LoVo (cell line): ENCODE measurements around the gene RBBP4.
A peak's percentile ranks its signal among the peaks of the same experiment; 100 is the strongest.
"Not testable (repeated sequence)": the region's sequence is repeated elsewhere in the genome, so short reads cannot be mapped to it uniquely, and the experiment has no call there.

ENCODE experiments used
- DNase-seq: peaks from one replicate; pipeline ENCODE4 v3.0.0-alpha.2; 2016; ENCODE audit warnings: low spot score

The RBBP4 gene

DNA sequence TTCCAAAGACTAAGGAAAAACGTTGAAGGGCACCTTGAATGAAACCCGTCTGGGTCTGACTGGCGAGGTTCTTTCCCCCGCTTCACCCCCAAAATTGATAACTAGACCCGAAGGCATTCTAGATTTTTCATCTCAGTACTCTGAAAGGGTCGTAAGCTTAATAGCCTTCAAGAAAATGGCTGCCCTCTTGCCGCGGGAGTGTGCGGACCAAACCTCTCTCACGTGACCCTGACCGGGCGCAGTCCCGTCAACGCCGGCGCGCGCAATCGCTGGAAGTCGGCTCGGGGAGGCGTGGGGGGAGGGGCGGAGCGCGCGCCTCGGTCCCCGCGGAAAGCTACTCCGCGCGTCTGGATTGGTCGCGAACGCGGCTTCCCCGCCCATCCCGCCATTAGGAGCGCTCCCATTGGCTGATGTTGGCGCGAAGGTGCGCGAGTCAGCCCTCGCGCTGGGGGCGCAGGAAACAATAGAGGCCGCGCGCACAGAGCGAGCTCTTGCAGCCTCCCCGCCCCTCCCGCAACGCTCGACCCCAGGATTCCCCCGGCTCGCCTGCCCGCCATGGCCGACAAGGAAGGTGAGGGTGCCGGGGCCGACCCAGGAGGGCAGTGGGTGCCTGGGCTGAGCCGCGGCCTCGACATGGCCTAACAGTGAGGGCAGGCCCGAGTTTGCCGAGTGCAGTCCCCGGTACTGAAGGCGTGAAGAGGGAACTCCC, at the start of gene RBBP4:
TSS of gene RBBP4 (plus strand) at position 457 of the 709 bp plus-strand sequence. CDS start at position 556, 99 bp downstream.
- DNase-seq, result peak; percentile 98

DNA sequence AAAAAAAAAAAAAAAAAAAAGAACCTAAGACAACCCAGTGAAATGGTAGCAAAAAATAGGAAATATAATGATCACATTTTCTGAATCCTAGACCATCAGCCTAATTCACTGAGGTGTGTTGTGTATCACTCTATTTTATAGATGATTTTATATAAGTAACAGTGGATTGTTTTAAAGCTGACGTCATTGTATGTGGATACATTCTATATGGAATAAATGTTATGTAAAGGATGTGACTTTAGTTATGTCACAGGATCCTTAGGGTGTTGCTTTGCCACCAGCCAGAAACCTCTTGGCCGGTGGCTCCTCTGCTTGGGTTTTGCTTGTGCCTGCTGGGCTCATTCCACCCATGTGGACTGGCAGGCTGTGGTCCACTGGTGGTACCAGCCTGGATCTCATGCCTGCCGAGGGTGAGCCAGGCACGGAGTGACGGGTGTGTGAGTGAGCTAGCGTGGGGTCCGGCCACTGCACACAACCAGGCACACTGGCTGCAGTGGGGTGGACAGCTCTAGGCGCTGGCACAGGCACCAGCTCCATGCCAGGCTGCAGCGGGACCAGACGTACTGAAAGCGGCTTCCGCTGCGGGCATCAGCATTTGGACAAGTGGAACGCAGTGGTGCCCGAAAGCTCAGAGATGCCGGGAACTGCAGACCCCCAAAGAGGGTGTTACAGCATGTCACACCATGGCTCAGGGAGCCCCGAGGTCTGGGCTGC, 45.1 kb upstream of the RBBP4 start:
- DNase-seq, result no peak

DNA sequence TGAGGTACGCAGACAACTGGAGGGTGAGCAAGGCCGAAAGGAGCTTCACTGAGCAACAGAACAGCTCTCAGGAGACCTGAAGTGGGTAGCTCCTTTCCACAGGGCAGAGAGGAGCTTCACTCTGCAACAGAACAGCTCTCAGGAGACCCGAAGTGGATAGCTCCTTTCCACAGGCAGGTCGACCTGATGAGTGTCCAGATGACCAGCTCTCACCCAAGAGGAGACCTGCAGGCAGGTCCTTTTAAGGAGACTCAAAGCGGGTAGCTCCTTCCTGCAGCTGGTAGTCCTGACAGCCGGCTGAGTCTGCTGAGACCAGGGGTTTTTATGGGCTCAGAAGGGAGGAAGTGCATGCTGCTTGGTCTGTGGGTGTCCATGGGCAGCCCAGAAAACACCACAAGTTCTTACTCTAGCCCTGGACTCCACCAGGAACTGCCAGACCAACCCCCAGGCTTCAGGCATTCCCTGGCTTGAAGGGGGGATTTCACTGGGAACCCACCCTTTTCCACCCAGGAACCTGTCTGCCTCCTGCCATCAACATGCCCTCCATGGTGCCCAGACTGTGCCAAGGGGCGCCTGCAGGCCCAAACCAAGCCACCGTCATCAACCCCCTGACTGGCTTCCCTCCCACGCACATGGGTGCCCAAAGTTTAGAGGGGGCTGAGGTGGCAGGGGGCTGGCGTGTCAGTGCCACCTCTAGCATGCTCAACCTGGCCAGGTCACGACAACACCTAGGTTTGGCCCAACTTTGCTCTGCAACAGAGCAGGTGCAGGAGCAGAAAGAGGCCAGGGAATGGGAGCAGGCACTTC, 44.2 kb upstream of the RBBP4 start:
- DNase-seq, result no peak

DNA sequence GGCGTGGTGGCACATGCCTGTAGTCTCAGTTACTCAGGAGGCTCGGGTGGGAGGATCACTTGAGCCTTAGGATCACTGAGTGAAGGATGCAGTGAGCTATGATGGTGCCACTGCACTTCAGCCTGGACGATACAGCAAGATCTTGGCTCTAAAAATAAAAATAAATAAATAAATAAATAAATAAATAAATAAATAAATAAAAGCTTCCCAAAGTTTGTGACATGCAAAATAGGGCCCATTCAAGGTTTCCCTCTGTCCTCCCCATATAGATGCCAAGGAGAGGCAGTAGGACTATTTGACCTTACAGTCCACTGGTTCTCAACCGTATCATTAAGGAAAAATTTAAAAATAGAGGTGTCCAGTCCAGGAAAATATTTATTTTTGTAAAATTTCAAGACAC, 41.8 kb upstream of the RBBP4 start:
- no peak for DNase-seq

DNA sequence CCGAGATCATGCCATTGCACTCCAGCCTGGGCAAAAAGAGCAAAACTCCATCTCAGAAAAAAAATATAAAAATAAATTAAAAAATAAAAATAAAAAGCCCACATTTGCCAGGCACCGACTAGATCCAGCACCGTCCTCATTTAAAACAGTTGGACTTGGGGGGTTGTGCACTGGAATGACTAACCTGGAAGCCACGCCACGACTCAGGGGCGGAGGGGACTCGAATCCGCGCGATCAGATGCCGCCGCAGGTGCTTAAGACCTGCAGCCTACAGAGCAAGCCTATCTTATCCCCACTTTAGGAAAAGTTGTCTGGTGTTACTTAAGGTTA, 39.2 kb upstream of the RBBP4 start:
- DNase-seq, result no peak

DNA sequence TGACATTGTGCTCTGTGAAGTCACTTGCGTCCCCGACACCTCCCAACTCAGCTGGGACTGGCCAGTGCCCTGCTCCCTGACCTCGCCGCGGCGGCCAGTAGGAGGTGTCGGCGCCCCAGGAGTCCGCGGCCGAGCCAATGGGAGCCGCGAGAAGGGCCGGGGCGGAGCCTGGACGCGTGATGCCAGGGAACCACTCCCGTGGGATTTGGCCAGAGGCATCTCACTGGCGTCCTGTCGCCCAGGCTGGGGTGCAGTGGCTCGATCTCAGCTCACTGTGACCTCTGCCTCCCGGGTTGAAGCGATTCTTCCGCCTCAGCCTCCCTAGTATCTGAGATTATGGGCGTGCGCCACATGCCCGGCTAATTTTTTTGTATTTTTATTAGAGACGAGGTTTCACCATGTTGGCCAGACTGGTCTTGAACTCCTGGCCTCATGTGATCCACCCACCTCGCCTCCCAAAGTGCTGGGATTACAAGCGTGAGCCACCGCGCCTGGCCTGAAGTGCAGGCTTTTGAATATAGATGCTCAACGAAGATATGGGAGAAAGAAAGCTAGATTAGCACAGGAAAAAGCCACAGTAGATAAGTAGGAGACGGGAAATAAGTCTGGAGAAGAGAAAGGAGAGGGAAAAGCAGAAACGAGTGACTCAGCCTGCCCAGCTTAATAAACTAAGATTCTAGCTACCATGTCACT, 38.7 kb upstream of the RBBP4 start:
- DNase-seq, result peak; percentile 96

DNA sequence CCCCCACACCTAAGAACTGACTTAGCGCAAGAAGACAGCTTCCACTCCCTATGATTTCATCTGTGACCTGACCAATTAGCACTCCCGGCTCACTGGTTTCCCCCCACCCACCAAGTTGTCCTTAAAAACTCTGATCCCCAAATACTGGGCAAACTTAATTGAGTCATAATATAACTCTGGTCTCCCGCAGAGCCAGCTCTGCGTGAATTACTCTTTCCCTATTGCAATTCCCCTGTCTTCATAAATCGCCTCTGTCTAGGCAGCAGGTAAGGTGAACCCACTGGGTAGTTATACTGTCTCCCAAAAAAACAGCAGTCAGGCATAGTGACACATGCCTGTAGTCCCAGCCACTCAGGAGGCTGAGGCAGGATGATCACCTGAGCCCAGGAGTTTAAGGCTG, 37.5 kb upstream of the RBBP4 start:
- no peak for DNase-seq

DNA sequence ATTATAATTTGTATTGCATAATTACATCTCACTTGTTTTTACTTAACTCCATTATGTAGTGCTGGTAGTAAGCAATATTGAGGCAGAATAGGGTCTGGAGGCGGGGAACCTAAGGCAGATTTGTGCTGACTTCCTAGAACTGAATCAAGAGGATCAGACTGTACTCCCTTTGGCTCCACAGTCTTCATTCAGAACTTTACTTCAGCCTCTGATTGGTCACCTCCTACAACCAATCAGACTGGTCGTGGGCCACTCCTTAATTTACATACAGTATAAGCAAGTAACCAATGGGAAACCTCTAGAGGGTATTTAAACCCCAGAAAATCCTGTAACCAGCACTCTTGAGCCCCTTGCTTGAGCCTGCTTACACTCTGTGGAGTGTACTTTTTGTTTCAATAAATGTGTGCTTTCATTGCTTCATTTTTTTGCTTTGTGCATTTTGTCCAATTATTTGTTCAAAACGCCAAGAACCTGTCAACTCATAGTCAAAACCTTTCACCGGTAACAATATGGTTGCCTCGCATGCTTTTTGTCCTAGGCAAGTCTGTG, 32.3 kb upstream of the RBBP4 start:
- no peak for DNase-seq

DNA sequence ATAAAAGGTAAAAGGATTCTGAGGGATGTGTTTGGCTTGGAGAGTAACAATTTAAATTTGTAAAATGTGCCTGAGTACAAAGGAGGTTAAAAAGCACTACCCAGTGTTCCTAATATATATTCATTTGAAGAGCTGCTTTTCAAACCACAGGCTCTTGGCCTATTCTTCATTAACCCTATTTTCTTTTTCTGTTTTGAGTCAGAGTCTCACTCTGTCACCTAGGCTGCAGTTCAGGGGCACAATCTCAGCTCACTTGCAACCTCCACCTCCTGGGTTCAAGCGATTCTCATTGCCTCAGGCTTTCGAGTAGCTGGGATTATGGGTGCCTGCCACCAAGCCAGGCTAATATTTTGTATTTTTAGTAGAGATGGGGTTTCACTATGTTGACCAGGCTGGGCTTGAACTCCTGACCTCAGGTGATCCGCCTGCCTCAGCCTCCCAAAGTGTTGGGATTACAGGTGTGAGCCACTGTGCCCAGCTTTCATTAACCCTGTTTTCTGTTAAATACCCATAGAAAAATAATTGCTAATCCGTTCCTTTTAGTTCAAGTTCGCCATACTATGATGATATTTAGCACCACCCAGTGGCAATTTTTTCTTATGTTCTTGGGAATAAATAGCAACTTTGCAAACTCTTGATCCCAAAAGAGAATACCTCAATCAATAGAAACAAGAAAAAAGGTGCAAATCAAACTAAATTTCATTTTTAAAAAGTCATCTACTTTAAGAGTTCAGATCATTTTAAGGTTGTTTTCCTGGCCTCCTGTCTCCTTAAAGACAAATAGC, 31.1 kb upstream of the RBBP4 start:
- DNase-seq, result no peak

DNA sequence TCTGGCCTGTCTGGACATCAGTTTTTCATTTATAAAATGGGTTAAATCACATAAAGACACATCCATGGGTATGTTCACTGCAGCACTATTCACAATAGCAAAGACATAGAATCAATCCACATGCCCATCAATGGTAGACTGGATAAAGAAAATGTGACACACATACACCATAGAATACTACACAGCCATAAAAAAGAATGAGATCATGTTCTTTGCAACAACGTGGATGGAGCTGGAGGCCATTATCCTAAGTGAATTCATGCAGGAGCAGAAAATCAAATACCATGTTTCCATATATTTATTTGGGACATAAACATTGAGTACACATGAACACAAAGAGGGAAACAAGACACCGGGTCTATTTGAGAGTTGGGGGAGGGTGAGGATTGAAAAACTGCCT, 28.8 kb upstream of the RBBP4 start:
- DNase-seq, result no peak

DNA sequence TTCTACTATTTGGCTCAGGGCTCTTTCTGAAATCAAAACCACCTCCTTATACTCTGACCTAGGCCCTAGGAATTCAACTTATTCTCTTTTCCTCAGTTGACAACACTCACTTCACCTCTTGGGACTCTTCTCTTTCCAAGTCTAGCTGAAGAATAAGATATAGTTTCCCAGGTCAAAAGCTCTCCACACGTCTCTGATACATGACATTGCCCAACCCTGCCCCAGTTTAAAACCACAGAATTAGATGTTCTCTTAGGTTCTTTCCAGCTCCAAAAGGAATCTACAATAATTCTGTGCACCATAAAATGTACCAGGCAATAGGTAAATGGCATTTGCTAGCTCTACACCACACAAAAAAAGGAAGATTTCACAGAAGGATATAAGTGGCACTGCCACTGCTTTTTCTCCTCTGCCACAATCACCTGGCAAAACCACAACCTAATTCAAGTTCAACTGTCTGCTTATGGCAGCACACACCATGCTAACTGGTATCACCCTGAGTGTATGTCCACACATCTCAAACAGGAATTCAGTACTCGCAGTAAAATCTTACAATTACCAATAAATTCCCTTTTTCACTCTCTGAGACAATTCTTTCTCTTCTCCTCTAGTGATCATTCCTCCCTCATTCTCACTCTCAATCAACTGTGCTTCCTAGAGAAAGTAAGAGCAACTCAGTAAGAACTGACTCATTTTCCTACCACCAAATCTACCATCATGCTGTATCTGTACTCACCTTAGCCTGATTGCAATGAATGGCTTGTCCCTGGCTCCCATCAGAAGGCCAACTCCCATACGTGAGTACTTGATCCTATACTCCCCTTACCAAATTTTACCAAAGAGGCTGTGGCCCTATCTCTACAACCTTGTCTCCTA, 28.0 kb upstream of the RBBP4 start:
- DNase-seq, result no peak

DNA sequence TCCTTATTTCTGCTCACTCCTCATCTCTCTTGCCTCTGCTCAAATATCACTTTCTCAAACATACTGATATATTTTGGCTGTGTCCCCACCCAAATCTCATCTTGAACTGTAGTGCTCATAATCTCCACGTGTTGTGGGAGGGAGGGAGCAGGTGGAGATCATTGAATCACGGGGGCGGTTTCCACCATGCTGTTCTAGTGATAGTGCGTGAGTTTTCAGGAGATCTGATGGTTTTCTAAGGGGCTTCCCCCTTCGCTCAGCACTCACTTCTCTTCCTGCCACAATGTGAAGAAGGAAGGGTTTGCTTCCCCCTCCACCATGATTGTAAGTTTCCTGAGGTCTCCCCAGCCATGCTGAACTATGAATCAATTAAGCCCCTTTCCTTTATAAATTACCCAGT, 27.2 kb upstream of the RBBP4 start:
- no peak for DNase-seq

DNA sequence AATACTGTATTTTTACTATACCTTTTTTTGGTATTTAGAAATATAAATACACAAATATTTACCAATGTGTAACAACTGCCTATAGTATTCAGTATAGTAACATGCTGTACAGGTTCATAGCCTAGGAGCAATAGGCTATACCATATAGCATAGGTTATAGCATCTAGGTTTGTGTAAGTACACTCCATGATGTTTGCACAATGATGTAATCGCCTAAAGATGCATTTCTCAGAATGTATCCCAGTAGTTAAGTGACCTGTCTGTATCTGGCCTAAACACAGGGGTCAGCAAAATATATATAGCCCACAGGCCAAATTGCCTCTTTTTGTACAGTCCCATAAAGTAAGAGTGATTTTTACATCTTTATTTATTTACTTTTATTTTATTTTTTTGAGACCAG, 24.8 kb upstream of the RBBP4 start:
- no peak for DNase-seq

DNA sequence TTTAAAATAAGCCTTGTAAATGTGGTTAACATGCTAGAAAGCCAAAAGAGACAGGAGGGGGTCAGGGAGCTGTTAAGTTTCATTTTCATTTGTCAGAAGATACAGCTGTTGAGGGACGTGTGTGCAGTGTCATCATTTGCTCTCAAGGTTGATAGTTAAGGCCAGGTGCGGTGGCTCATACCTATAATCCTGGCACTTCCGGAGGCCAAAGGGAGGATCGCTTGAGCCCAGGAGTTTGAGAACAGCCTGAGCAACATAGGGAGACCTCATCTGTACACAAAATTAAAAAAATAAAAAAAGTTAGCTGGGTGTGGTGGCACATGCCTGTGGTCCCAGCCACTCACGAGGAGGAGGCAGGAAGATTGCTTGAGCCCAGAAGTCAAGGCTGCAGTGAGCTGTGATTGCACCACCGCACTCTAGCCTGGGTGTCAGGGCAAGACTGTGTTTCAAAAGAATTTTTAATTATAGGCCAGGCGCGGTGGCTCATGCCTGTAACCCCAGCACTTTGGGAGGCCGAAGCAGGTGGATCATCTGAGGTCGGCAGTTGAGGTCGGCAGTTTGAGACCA, 23.3 kb upstream of the RBBP4 start:
- no peak for DNase-seq

DNA sequence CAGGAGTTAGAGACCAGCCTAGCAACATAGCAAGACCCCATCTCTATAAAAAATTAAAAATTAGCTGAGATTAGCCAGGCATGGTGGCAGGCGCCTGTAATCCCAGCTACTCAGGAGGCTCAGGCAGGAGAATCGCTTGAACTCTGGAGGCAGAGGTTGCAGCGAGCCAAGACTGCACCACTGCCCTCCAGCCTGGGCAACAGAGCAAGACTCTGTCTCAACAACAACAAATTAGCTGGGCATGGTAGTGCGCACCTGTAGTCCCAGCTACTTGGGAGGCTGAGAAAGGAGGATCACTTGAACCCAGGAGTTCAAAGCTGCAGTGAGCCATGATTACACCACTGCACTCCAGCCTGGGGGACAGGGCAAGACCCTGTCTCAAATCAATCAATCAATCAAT, 20.8 kb upstream of the RBBP4 start:
- not testable (repeated sequence) for DNase-seq

DNA sequence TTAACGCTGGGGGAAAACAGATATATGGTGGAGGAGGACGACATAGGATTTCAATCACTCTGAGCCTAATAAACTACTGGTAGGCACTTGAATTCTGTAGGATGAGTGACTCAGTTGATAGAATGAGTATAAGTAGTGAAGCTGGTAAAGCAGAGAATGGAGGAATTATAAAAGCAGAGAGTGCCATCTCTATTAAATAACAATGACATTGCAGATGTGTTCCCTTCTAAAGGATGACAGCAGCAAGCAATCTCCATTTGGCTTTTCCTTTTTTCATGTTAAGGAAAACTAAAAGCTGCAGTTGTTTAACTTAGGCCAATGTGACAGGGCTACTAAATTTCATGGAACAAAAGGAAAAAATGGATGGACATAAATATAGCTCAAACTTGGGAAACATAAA, 18.2 kb upstream of the RBBP4 start:
- no peak for DNase-seq

DNA sequence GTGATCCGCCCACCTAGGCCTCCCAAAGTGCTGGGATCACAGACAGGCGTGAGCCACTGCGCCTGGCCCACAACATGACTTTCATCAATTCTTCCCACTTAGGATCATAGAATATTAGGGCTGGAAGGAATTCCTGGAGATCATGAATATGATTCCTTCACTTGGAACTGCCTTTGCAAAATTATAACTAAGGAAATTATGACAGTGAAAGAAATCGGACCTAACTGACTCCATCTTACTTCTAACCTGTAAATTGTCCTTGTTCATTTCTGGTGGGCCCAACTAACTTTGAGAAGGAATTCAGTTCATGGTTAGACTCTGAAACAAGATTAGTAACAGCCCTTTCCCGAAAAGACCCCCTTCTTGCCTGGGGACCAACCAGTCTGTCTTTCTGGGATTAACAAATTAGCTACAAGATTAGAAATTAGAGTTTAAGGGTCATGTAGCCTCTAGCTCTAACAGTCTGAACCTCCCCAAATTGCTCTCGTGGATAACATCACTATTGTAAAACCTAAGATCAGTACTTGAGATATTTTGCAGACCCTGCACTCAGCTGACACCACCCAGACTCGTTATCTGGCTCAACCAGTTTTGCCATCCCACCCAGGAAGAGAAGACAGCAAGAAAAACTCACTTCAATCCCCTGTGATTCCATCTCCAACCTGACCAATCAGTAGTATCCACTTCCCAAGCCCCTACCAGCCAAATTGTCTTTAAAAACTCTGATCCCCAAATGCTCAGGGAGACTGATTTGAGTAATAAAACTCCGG, 15.3 kb upstream of the RBBP4 start:
- no peak for DNase-seq

DNA sequence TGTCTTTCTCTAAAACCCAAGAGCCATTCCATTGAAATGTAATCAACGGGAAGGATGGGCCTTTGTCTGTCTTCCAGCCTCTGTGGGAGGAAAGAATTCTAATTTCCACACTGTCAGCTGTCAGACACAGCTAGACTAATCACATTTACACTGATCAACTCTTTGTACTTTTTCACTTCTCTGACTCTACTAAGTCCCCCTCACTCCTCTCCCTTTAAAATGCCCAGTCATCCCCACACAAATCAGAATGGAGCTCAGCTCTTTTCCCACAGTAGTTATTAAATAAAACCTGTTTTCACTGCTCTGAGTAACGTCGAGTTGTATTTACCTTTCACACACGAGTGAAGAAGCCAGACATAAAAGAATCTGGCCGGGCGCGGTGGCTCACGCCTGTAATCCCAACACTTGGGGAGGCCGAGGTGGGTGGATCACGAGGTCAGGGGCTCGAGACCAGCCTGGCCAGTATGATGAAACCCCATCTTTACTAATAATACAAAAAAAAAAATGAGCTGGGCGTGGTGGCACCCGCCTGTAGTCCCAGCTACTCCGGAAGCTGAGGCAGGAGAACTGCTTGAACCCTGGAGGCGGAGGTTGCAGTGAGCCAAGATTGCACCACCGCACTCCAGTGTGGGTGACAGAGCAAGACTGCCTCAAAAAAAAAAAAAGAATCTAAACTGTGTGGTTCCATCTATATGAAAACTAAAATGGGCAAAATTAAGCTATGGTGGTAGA, 13.9 kb upstream of the RBBP4 start:
- DNase-seq, result no peak
